Fibroblast of peridontal ligament (primary cell): ENCODE measurements around the gene HIPK3.
"Not testable (repeated sequence)": the region's sequence is repeated elsewhere in the genome, so short reads cannot be mapped to it uniquely, and the experiment has no call there.

Experiments
- DNase-seq: peaks from one replicate; pipeline ENCODE4 v3.0.0-alpha.2; 2010; ENCODE audit errors: extremely low read depth

The HIPK3 gene

GRCh38 chr11:33257160-33257896, at the start of gene HIPK3:
HIPK3 (plus strand) TSS chr11:33257381.
- peak; percentile 69 for DNase-seq

DNA sequence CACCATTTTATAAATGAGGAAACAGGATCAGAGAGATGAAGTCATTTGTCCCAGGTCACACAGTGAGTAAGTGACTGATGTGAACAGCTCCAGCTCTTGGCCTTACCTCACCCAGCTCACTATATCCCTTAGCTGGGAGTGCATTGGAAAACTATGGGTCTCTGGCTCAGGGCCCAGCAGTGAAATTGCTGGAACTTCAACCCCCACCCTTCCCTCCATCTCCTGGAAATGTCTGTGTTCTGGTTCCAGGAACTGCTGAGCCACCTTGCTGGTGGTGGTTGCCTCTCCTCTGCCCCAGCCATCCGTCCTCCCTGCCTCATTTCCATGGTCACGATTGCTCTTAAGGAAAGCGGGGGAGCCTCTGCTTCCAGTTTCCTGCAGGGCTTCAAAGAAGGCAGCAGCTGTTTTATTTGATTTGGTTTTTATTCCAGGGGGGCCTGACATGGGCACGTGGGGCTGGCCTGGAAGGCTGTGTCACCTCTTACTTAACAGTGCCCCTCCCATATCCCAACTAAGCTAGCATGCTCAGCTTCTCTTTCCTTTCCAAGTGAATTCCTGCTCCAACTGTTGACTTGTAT, 49.7 kb upstream of the HIPK3 start:
- no peak for DNase-seq

- DNase-seq: no peak
These were observed 49.0 kb upstream of the HIPK3 start for GRCh38 chr11:33208150-33208549.

- DNase-seq: no peak
These were observed 46.0 kb upstream of the HIPK3 start for GRCh38 chr11:33211153-33211552.

- DNase-seq: no peak
These were observed 45.6 kb upstream of the HIPK3 start for GRCh38 chr11:33211580-33211979.

GRCh38 chr11:33214187-33214586, 43.0 kb upstream of the HIPK3 start:
- no peak for DNase-seq

GRCh38 chr11:33214767-33215166, 42.4 kb upstream of the HIPK3 start:
- DNase-seq: no peak

GRCh38 chr11:33216676-33217075, 40.5 kb upstream of the HIPK3 start:
- DNase-seq: not testable (repeated sequence)

- DNase-seq: no peak
These were observed 35.0 kb upstream of the HIPK3 start for GRCh38 chr11:33222052-33222750.

- no peak for DNase-seq
These were observed 31.8 kb upstream of the HIPK3 start for GRCh38 chr11:33225371-33225770.

DNA sequence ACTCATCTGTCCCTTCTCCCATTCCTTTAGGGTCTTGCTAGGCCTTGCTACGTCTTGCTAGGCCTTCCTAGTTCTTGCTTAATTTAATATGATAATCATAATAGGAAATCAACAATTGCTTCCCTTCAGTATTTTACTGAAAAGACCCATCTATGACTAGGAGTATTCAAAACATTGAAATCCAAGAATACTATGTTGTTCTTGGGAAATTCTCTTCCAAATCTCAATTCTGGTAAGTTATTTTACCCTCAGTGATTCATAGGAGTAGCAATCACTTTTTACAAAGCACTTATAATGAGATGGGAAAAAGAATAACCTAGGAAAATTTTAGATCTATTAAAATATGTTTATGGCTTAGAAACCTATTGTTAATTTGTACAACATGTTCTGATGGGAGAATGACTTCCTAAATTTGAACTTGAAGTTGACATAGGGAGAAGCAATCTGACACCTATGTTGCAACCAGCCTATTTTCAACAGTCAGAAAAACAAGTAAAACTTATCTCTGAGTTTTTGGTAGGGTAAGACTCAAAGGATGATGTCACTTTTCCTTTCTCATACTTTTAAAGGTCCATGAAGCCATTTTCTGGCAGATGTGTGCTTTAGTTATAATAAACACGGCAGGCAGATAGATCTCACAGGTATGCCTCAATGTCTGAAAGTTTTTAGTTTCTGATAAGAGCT, 29.5 kb upstream of the HIPK3 start:
- DNase-seq: peak; percentile 74

GRCh38 chr11:33234397-33235190, 22.6 kb upstream of the HIPK3 start:
- DNase-seq: peak; percentile 27

DNA sequence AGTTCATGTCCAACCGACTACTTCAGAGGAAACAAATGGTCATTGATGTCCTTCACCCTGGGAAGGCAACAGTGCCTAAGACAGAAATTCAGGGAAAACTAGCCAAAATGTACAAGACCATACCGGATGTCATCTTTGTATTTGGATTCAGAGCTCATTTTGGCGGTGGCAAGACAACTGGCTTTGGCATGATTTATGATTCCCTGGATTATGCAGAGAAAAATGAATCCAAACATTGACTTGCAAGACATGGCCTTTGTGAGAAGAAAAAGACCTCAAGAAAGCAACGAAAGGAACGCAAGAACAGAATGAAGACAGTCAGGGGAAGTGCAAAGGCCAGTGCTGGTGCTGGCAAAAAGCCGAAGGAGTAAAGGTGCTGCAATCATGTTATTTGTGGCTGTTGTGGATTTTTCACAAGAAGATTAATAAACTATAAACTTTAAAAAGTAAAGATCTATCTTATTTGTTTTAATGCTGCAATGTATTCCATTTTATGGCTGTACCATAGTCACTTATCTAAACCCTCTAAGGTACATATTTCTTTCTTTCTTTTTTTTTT, 20.1 kb upstream of the HIPK3 start:
- no peak for DNase-seq

DNA sequence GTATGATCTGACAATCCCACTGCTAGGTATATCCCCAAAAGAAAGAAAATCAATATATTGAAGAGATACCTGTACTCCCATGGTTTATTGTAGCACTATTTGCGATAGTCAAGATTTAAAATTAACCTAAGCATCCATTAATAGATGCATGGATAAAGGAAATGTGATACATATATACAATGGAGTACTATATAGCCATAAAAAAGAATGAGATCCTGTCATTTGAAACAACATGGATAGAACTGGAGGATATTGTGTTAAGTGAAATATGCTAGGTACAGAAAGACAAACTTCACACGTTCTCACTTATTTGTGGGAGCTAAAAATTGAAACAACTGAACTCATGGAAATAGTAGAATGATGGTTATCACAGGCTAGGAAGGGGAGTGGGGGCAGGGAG, 14.6 kb upstream of the HIPK3 start:
- DNase-seq: no peak

GRCh38 chr11:33243654-33244053, 13.5 kb upstream of the HIPK3 start:
- not testable (repeated sequence) for DNase-seq

GRCh38 chr11:33248416-33248971, 8.7 kb upstream of the HIPK3 start:
- DNase-seq: peak; percentile 77

GRCh38 chr11:33256031-33256812, 959 bp upstream of the HIPK3 start:
- DNase-seq: peak; percentile 45

DNA sequence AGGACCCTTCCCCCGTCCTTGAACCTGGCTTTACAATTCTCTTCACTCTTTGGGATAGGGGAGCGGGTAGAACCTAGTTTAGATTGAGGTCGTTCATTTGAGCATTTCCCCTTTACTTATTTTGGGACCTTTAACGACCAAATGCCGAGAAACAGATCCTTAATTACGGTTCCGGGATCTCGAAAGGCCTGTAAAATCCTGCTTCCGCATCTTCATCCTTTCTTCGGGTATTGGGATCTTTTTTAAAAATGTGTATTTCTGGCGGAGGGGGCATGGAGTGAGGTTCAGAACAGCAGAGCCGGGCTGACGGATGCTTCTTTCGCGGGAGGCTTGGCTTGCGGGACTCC, 395 bp upstream of the HIPK3 start:
- no peak for DNase-seq

- DNase-seq: peak; percentile 92
These were observed 883 bp downstream of the HIPK3 start for GRCh38 chr11:33257897-33258630.
